K562 (cell line): ENCODE data around the gene KCNQ2.

Experiments used
- POLR2AphosphoS2 ChIP-seq: IDR thresholded peaks from 2 replicates; pipeline ENCODE4 v1.6.1; 2012; ENCODE audit warnings: low read length, improper control_type of control experiment
- TF ChIP-seq, protein P1 (sequence below), 3 experiments: IDR thresholded peaks in 2 of 3; conservative IDR thresholded peaks in 1 of 3; 2 replicates each; pipeline ENCODE4 v1.5.1; 2011 to 2012; ENCODE audit warnings: low read length in 3 of 3, mild to moderate bottlenecking in 3 of 3, control low read depth in 2 of 3, improper control_type of control experiment in 1 of 3, inconsistent platforms in 1 of 3, low read depth in 1 of 3, mixed read lengths in 1 of 3, moderate library complexity in 1 of 3; ENCODE audit not compliant: insufficient read depth in 2 of 3
- TF ChIP-seq, protein P2 (sequence below), 2 experiments: fragments of 450-650 bp; formaldehyde crosslinking in 1 of 2; IDR thresholded peaks; 2 replicates each; pipeline versions ENCODE4 v1.4.0 to v1.6.1; 2014 to 2020; ENCODE audit warnings: mild to moderate bottlenecking in 2 of 2, borderline replicate concordance in 1 of 2, low read depth in 1 of 2
- TF ChIP-seq, protein P3 (sequence below): sonication (generic); formaldehyde crosslinking; IDR thresholded peaks from 2 replicates; pipeline ENCODE4 v1.9.0; 2022; ENCODE audit warnings: mild to moderate bottlenecking, missing genetic modification reagents

DNA sequence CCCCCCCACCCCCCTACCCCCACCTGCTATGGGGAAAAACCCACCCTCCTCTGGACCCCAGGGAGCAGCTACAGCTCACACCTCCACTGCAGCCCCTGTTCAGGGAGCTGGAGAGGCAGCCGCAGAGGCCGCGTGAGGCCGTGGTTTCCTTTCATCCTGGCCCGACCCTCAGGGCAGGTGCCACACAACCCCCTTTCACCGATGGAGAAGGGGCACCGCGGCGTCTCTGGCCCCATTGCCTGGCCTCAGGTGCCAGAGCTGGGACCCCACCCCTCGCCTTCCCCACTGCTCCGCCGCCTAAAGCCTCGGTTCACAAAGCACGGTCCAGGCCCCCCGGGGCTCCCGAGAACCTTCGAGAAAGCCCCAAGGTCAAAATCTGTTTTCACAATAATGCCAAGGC, 11.8 kb upstream of the KCNQ2 start:
- TF ChIP-seq, protein P1, sequence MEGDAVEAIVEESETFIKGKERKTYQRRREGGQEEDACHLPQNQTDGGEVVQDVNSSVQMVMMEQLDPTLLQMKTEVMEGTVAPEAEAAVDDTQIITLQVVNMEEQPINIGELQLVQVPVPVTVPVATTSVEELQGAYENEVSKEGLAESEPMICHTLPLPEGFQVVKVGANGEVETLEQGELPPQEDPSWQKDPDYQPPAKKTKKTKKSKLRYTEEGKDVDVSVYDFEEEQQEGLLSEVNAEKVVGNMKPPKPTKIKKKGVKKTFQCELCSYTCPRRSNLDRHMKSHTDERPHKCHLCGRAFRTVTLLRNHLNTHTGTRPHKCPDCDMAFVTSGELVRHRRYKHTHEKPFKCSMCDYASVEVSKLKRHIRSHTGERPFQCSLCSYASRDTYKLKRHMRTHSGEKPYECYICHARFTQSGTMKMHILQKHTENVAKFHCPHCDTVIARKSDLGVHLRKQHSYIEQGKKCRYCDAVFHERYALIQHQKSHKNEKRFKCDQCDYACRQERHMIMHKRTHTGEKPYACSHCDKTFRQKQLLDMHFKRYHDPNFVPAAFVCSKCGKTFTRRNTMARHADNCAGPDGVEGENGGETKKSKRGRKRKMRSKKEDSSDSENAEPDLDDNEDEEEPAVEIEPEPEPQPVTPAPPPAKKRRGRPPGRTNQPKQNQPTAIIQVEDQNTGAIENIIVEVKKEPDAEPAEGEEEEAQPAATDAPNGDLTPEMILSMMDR (IDR thresholded peaks at IDR 0.05 in 2 of 3, conservative IDR thresholded peaks at IDR 0.05 in 1 of 3; ENCODE audit: insufficient read depth in 2 of 3, low read depth in 1 of 3, low read length in 3 of 3): no peak
- TF ChIP-seq, protein P2, sequence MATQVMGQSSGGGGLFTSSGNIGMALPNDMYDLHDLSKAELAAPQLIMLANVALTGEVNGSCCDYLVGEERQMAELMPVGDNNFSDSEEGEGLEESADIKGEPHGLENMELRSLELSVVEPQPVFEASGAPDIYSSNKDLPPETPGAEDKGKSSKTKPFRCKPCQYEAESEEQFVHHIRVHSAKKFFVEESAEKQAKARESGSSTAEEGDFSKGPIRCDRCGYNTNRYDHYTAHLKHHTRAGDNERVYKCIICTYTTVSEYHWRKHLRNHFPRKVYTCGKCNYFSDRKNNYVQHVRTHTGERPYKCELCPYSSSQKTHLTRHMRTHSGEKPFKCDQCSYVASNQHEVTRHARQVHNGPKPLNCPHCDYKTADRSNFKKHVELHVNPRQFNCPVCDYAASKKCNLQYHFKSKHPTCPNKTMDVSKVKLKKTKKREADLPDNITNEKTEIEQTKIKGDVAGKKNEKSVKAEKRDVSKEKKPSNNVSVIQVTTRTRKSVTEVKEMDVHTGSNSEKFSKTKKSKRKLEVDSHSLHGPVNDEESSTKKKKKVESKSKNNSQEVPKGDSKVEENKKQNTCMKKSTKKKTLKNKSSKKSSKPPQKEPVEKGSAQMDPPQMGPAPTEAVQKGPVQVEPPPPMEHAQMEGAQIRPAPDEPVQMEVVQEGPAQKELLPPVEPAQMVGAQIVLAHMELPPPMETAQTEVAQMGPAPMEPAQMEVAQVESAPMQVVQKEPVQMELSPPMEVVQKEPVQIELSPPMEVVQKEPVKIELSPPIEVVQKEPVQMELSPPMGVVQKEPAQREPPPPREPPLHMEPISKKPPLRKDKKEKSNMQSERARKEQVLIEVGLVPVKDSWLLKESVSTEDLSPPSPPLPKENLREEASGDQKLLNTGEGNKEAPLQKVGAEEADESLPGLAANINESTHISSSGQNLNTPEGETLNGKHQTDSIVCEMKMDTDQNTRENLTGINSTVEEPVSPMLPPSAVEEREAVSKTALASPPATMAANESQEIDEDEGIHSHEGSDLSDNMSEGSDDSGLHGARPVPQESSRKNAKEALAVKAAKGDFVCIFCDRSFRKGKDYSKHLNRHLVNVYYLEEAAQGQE (IDR thresholded peaks at IDR 0.05; ENCODE audit: borderline replicate concordance): no peak
- TF ChIP-seq, protein P2 (CRISPR knock-in tag; IDR thresholded peaks at IDR 0.05; ENCODE audit: low read depth): no peak
- TF ChIP-seq POLR2AphosphoS2: no peak
- TF ChIP-seq, protein P3, sequence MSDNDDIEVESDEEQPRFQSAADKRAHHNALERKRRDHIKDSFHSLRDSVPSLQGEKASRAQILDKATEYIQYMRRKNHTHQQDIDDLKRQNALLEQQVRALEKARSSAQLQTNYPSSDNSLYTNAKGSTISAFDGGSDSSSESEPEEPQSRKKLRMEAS (CRISPR knock-in tag): no peak
